HepG2 (cell line): ENCODE data around the gene LSM14B. TPM values are rescaled to one million over a fixed set of nuclear protein-coding genes. Genes with fewer than 3 reads are reported as not detected.

Experiments
- AGO2 ChIP-seq: fragments of 200-400 bp; formaldehyde crosslinking; optimal IDR thresholded peaks from 2 replicates; pipeline ENCODE3; 2017; ENCODE audit warnings: mild to moderate bottlenecking, low read depth, low read length, moderate library complexity
- BCL6 ChIP-seq: IDR thresholded peaks from 2 replicates; pipeline ENCODE4 v1.6.1; 2016; ENCODE audit warnings: missing genetic modification reagents, missing compliant biosample characterization
- FOXM1 ChIP-seq: sonication (generic); formaldehyde crosslinking; IDR thresholded peaks from 2 replicates; pipeline ENCODE4 v1.5.0; 2020; ENCODE audit warnings: missing genetic modification reagents
- IRF9 ChIP-seq: sonication (generic); formaldehyde crosslinking; IDR thresholded peaks from 2 replicates; pipeline ENCODE4 v1.8.0; 2022; ENCODE audit warnings: missing genetic modification reagents, mild to moderate bottlenecking, borderline replicate concordance
- KDM5B ChIP-seq: sonication (generic); formaldehyde crosslinking; IDR thresholded peaks from 2 replicates; pipeline ENCODE4 v1.4.0; 2020; ENCODE audit warnings: missing genetic modification reagents, mild to moderate bottlenecking, borderline replicate concordance
- KLF16 ChIP-seq, 2 experiments: sonication (generic) in 1 of 2; formaldehyde crosslinking in 1 of 2; IDR thresholded peaks; 2 replicates each; pipeline versions ENCODE4 v1.6.1 to v1.8.0; 2016 to 2023; ENCODE audit warnings: missing genetic modification reagents in 2 of 2, missing compliant biosample characterization in 1 of 2
- MXD3 ChIP-seq: IDR thresholded peaks from 2 replicates; pipeline ENCODE4 v1.6.1; 2016; ENCODE audit warnings: mild to moderate bottlenecking, missing biosample characterization, missing genetic modification reagents
- SP4 ChIP-seq: sonication (generic); formaldehyde crosslinking; IDR thresholded peaks from 2 replicates; pipeline ENCODE4 v1.8.1; 2023; ENCODE audit warnings: mild to moderate bottlenecking, missing genetic modification reagents
- TARDBP ChIP-seq: sonication (generic); formaldehyde crosslinking; IDR thresholded peaks from 2 replicates; pipeline ENCODE4 v1.8.0; 2022; ENCODE audit warnings: mild to moderate bottlenecking, missing genetic modification reagents
- TGIF2 ChIP-seq: IDR thresholded peaks from 2 replicates; pipeline ENCODE4 v1.6.1; 2016; ENCODE audit warnings: control low read depth, missing compliant biosample characterization
- ZFX ChIP-seq: sonication (generic); formaldehyde crosslinking; IDR thresholded peaks from 2 replicates; pipeline ENCODE4 v1.4.0; 2020; ENCODE audit warnings: mild to moderate bottlenecking, low read depth, missing genetic modification reagents, moderate library complexity
- ZNF225 ChIP-seq: sonication (generic); formaldehyde crosslinking; IDR thresholded peaks from 2 replicates; pipeline ENCODE4 v1.4.0; 2020; ENCODE audit warnings: mild to moderate bottlenecking, missing genetic modification reagents
- ZNF234 ChIP-seq: sonication (generic); formaldehyde crosslinking; conservative IDR thresholded peaks from 2 replicates; pipeline ENCODE4 v1.5.1; 2020; ENCODE audit warnings: mild to moderate bottlenecking, missing genetic modification reagents
- polyA plus RNA-seq, 8 experiments: library from polyadenylated mRNA; depleted of rRNA in 3 of 8; stranded (reverse) in 7 of 8; unstranded in 1 of 8; fragments of >200 nt; fragmentation: Illumina TruSeq in 4 of 8; extraction: Trizol in 4 of 8; gene quantifications; 2 replicates each; pipeline versions ENCODE4 v1.2.1 to v1.2.3, GENCODE V29; 2011 to 2016; ENCODE audit warnings: low read depth in 4 of 8, missing spikeins in 1 of 8, mixed read lengths in 1 of 8; ENCODE audit not compliant: insufficient read depth in 1 of 8
- total RNA-seq, 5 experiments: library from RNA; depleted of rRNA; stranded (reverse); fragments of >200 nt; fragmentation: Illumina TruSeq; extraction: Trizol; gene quantifications; 2 replicates each; pipeline ENCODE4 v1.2.3, GENCODE V29; 2016; ENCODE audit warnings: low read depth in 1 of 5
- TF ChIP-seq, protein P1 (sequence below): sonication (generic); formaldehyde crosslinking; IDR thresholded peaks from 2 replicates; pipeline ENCODE4 v1.4.0; 2020; ENCODE audit warnings: missing genetic modification reagents
- TF ChIP-seq, protein P2 (sequence below): sonication (generic); formaldehyde crosslinking; IDR thresholded peaks from 2 replicates; pipeline ENCODE4 v1.4.0; 2020; ENCODE audit warnings: mild to moderate bottlenecking, missing genetic modification reagents
- TF ChIP-seq, protein P3 (sequence below): sonication (generic); formaldehyde crosslinking; IDR thresholded peaks from 2 replicates; pipeline ENCODE4 v1.8.0; 2022; ENCODE audit warnings: mild to moderate bottlenecking, missing genetic modification reagents, borderline replicate concordance
- TF ChIP-seq, protein P4 (sequence below): sonication (generic); formaldehyde crosslinking; IDR thresholded peaks from 2 replicates; pipeline ENCODE4 v1.4.0; 2020; ENCODE audit warnings: mild to moderate bottlenecking, missing genetic modification reagents
- TF ChIP-seq, protein P5 (sequence below): sonication (generic); formaldehyde crosslinking; IDR thresholded peaks from 2 replicates; pipeline ENCODE4 v1.4.0; 2020; ENCODE audit warnings: missing genetic modification reagents, low read depth, mild to moderate bottlenecking, borderline replicate concordance

The LSM14B gene
- total and polyA plus RNA-seq, 2 of the 13 experiments (the other 11 are each of a cell fraction or from before 2014, with no cell fraction given), result 43.3 to 79.2 TPM

GRCh38 chr20:62122654-62123449, 577 bp downstream of the LSM14B start (continued):
- TF ChIP-seq IRF9 (CRISPR knock-in tag), result no peak; the same call in 1 of the 2 replicates
- TF ChIP-seq ZNF225 (CRISPR knock-in tag), result no peak
- TF ChIP-seq TGIF2 (CRISPR knock-in tag), result 0 out of 2 replicates have a peak, but pooled peaks have one; percentile 23
- TF ChIP-seq KDM5B (CRISPR knock-in tag), result 0 out of 2 replicates have a peak, but pooled peaks have one; percentile 50
- TF ChIP-seq, protein P1, sequence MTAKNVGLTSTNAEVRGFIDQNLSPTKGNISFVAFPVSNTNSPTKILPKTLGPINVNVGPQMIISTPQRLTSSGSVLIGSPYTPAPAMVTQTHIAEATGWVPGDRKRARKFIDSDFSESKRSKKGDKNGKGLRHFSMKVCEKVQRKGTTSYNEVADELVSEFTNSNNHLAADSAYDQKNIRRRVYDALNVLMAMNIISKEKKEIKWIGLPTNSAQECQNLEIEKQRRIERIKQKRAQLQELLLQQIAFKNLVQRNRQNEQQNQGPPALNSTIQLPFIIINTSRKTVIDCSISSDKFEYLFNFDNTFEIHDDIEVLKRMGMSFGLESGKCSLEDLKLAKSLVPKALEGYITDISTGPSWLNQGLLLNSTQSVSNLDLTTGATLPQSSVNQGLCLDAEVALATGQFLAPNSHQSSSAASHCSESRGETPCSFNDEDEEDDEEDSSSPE (CRISPR knock-in tag), result peak; percentile 59; the same call in 1 of the 2 replicates
- TF ChIP-seq FOXM1, result 0 out of 2 replicates have a peak, but pooled peaks have one; percentile 34
- TF ChIP-seq, protein P2, sequence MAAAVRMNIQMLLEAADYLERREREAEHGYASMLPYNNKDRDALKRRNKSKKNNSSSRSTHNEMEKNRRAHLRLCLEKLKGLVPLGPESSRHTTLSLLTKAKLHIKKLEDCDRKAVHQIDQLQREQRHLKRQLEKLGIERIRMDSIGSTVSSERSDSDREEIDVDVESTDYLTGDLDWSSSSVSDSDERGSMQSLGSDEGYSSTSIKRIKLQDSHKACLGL, result peak; percentile 71; the same call in 1 of the 2 replicates
- peak; percentile 59 for TF ChIP-seq ZFX (CRISPR knock-in tag)
- TF ChIP-seq MXD3 (CRISPR knock-in tag), result 0 out of 2 replicates have a peak, but pooled peaks have one; percentile 40
- TF ChIP-seq, protein P3, sequence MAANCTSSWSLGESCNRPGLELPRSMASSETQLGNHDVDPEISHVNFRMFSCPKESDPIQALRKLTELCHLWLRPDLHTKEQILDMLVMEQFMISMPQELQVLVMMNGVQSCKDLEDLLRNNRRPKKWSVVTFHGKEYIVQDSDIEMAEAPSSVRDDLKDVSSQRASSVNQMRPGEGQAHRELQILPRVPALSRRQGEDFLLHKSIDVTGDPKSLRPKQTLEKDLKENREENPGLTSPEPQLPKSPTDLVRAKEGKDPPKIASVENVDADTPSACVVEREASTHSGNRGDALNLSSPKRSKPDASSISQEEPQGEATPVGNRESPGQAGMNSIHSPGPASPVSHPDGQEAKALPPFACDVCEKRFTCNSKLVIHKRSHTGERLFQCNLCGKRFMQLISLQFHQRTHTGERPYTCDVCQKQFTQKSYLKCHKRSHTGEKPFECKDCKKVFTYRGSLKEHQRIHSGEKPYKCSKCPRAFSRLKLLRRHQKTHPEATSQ (CRISPR knock-in tag), result 0 out of 2 replicates have a peak, but pooled peaks have one; percentile 18
- TF ChIP-seq, protein P4, sequence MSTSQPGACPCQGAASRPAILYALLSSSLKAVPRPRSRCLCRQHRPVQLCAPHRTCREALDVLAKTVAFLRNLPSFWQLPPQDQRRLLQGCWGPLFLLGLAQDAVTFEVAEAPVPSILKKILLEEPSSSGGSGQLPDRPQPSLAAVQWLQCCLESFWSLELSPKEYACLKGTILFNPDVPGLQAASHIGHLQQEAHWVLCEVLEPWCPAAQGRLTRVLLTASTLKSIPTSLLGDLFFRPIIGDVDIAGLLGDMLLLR (CRISPR knock-in tag), result peak; percentile 20; the same call in 1 of the 2 replicates
- TF ChIP-seq ZNF234 (CRISPR knock-in tag), result peak; percentile 74; the same call in 1 of the 2 replicates
- no peak for TF ChIP-seq BCL6 (CRISPR knock-in tag)
- TF ChIP-seq, protein P5, sequence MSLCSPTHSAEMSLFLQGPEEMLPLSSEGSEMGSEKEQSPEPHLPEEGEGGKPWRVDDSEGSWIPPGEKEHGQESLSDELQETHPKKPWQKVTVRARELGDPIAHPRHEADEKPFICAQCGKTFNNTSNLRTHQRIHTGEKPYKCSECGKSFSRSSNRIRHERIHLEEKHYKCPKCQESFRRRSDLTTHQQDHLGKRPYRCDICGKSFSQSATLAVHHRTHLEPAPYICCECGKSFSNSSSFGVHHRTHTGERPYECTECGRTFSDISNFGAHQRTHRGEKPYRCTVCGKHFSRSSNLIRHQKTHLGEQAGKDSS (CRISPR knock-in tag), result peak; percentile 75; the same call in 1 of the 2 replicates
- TF ChIP-seq AGO2, result peak; percentile 88
- peak in 1 of 2 experiments; percentile 68; a peak in 1 of 4 replicates for TF ChIP-seq KLF16 (CRISPR knock-in tag; IDR thresholded peaks at IDR 0.05)
- TF ChIP-seq SP4 (CRISPR knock-in tag), result peak; percentile 45; the same call in 1 of the 2 replicates
- no peak for TF ChIP-seq TARDBP (CRISPR knock-in tag)
